AG04450 (cell line): ENCODE measurements around the gene LPCAT1. TPM values are rescaled to one million over a fixed set of nuclear protein-coding genes. Genes with fewer than 3 reads are reported as not detected.

Experiments used
- CTCF ChIA-PET: fragments of 300-600, 350-600 bp; formaldehyde crosslinking; extraction: SDS; loops from one replicate; lab custom pipeline; 2022; ENCODE audit warnings: antibody characterized with exemption, inconsistent platforms; lab: Charles Lee
- POLR2A ChIA-PET: fragments of 350-600 bp; formaldehyde crosslinking; extraction: SDS; loops from one replicate; lab custom pipeline; 2021; ENCODE audit warnings: antibody characterized with exemption, inconsistent platforms; lab: Yijun Ruan, JAX
- DNase-seq: peaks from one replicate; pipeline ENCODE4 v3.0.0-alpha.2; 2011; ENCODE audit warnings: low read depth, low spot score
- H3K27ac ChIP-seq: one replicate; pipeline ENCODE4 v1.5.1; 2012; ENCODE audit warnings: low read depth, low read length, control low read depth
- H3K27me3 ChIP-seq: one replicate; pipeline ENCODE4 v1.6.0; 2012; ENCODE audit warnings: low read length; ENCODE audit not compliant: control insufficient read depth, insufficient read depth
- H3K4me3 ChIP-seq: 2 replicates; pipeline ENCODE4 v1.5.1; 2011; ENCODE audit warnings: mild to moderate bottlenecking, low read depth, low read length, control low read depth
- H3K9me3 ChIP-seq: 2 replicates; pipeline ENCODE4 v1.5.1; 2012; ENCODE audit warnings: low read length; ENCODE audit not compliant: control insufficient read depth, insufficient read depth
- polyA plus RNA-seq: library from polyadenylated mRNA; depleted of rRNA; stranded (reverse); fragments of >200 nt; gene quantifications from 2 replicates; pipeline ENCODE4 v1.2.3, GENCODE V29; 2011
- TF ChIP-seq, protein P1 (sequence below): IDR thresholded peaks from 2 replicates; pipeline ENCODE4 v1.5.1; 2011; ENCODE audit warnings: low read depth, low read length, control low read depth, inconsistent platforms

Gene LPCAT1
- polyA plus RNA-seq, 1 experiment = 23.4 TPM

DNA sequence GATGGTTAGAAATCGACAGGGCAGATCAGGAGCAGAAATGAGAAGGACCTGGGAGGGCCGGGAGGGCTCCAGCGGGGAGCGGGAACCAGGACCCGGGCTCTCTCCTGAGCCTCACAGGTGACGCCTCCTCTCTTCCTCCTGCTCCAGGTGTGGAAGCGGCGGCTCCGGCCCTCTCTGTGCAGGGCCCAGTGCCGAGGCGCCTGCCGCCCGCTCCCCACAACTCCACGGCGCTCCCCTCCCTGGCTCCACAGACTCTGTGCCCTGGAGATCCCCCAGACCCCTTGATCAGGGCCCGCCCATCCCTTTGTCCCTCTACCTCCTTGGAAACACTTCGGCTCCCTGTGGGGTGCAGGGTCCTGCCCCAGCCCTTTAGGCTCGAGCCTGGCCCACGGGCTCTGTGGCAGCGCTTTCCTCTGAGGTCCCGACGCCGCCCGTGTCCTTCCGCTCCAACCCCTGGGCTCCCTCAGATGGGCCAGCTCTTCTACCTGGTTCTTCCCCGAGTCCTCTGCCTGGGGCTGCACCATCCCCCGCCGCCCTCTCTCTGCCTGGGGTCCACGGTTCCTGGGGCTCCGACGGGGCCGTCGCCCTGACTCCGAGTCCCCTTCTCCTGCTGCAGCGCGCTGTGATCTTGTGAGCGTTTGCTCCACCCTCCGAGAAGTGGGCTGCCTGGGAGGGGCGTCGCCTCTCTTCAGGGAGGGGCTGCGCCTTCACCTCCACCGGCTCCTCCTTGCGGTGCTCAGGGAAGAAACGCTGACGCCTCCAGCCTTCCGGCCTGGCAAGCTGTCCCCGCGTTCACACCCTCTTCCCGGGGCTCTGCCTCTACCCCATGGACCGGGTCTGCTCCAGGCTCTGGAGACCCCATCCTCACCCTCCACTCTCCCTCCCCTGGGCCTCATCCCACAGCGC, 56.2 kb downstream of the LPCAT1 start:
- Histone ChIP-seq H3K27me3 (no peaks in the 10 kb centered on the region), H3K4me3 (no peak overlapping the region), H3K9me3 (peaks cover 26% of the 10 kb centered on the region), H3K27ac (no peak overlapping the region)
- DNase-seq = no peak
- CTCF ChIA-PET = interaction anchor here (0.7 to 1.1 kb wide), 2 partner anchors 9 to 23 kb away, joined by 3 read pairs; no protein-coding TSS in a partner anchor
- POLR2A ChIA-PET = interaction anchor here (0.8 kb wide), 1 partner anchor 123 kb away, joined by 3 read pairs; no protein-coding TSS in a partner anchor
- TF ChIP-seq, protein P1, sequence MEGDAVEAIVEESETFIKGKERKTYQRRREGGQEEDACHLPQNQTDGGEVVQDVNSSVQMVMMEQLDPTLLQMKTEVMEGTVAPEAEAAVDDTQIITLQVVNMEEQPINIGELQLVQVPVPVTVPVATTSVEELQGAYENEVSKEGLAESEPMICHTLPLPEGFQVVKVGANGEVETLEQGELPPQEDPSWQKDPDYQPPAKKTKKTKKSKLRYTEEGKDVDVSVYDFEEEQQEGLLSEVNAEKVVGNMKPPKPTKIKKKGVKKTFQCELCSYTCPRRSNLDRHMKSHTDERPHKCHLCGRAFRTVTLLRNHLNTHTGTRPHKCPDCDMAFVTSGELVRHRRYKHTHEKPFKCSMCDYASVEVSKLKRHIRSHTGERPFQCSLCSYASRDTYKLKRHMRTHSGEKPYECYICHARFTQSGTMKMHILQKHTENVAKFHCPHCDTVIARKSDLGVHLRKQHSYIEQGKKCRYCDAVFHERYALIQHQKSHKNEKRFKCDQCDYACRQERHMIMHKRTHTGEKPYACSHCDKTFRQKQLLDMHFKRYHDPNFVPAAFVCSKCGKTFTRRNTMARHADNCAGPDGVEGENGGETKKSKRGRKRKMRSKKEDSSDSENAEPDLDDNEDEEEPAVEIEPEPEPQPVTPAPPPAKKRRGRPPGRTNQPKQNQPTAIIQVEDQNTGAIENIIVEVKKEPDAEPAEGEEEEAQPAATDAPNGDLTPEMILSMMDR = no peak

DNA sequence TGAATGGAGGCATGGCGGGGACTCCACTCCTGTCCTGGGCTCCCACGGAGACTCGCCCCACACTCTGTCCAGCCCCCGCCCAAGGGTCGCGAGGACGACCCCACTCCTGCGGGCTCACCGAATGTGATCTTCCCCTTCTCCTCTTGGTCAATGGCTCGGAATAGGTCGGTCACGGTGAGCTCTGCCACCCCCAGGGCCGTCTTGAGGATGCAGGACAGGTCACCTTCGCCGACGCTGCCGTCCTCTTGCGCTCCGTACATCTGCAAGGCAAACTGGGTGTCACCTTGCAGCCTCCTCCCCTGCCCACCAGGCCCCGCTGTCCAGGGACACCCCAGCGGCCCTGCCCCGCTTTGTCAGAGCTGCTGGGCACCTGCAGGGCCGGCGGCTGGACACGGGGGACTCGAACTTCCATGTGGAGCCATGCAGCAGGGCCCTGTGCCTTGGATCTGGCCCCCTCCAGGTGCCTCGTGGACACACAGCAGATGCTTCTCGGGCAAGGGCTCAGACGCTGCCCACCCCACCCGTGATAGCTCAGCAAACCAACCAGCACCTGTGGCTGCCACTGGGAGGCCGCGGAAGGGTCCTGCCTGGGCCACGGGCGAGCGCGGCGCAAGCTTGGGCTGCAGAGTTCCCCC, 57.0 kb downstream of the LPCAT1 start:
- H3K9me3 ChIP-seq = peaks cover 29% of the 10 kb centered on the region
- H3K27me3 ChIP-seq = no peaks in the 10 kb centered on the region
- ChIA-PET CTCF (no interaction called here), POLR2A (no interaction called here)
- no peak overlapping the region for H3K27ac ChIP-seq
- TF ChIP-seq, protein P1 = no peak
- H3K4me3 ChIP-seq = no peak overlapping the region
- no peak for DNase-seq

DNA sequence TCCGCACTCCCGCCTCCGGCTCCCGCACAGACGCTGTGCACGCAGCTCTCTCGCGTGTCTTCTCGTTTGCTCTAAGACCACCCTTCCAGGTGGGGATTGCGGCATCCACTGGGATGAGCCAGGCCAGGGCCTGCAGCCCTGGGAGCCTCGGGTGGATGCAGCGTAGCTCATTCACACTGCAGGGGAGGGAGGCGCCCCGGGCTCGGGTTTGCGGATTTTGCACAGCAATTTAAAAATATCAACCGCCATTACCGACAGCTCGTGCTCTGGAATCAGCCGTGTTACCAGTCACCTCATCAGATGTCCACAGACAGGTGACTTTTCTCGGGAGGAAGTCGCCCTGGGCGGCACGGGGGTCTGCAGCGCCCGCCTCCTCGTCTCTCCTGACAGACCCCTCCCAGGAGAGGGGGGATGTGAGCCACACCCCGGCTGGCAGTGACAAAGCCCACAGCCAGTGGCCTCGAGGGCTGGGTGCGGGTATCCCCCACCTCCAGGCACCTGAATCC, 57.7 kb downstream of the LPCAT1 start:
- TF ChIP-seq, protein P1 = no peak
- no peaks in the 10 kb centered on the region for H3K27me3 ChIP-seq
- CTCF ChIA-PET = no interaction called here
- H3K4me3 ChIP-seq = no peak overlapping the region
- H3K27ac ChIP-seq = no peak overlapping the region
- POLR2A ChIA-PET = no interaction called here
- no peak for DNase-seq
- H3K9me3 ChIP-seq = peaks cover 29% of the 10 kb centered on the region

DNA sequence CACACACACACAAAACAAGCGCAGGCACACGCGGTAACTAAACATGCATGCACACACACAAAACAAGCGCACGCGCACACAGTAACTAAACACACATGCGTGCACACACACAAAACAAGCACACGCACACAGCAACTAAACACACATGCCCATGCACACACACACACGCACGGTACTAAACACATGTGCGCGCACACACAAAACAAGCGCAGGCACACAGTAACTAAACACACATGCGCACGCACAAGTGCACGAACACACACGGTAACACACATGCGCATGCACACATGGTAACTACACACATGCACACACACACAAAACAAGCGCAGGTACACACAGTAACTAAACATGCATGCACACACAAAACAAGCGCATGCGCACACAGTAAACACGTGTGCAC, 58.6 kb downstream of the LPCAT1 start:
- TF ChIP-seq, protein P1 = no peak
- ChIA-PET CTCF (no interaction called here), POLR2A (no interaction called here)
- Histone ChIP-seq H3K4me3 (no peak overlapping the region), H3K9me3 (peaks cover 29% of the 10 kb centered on the region), H3K27ac (no peak overlapping the region), H3K27me3 (no peaks in the 10 kb centered on the region)
- DNase-seq = no peak
